ENCODE data around the gene FSCN2.

GRCh38 chr17:81492202-81492601 lies 36.0 kb upstream of the FSCN2 start:
- TF ChIP-seq CTCF (IDR thresholded peaks at IDR 0.05) (no peak), POLR2A (IDR thresholded peaks at IDR 0.05) (no peak)
